Nephron (organoid): ENCODE results near the gene ALDOA.
A peak's percentile ranks its signal among the peaks of the same experiment; 100 is the strongest.

Experiments
- H3K27ac Mint-ChIP-seq, 3 experiments: 2 replicates each; pipeline ENCODE4 v1.8.0; 2020; ENCODE audit warnings: mixed read lengths in 3 of 3, mild to moderate bottlenecking in 2 of 3, moderate library complexity in 1 of 3
- H3K27me3 Mint-ChIP-seq: 2 replicates; pipeline ENCODE4 v1.8.0; 2021; ENCODE audit warnings: low read depth, mild to moderate bottlenecking, moderate library complexity, mixed read lengths
- H3K36me3 Mint-ChIP-seq: 2 replicates; pipeline ENCODE4 v1.8.0; 2020; ENCODE audit warnings: low read depth, mixed read lengths
- H3K4me1 Mint-ChIP-seq: 2 replicates; pipeline ENCODE4 v1.8.0; 2020; ENCODE audit warnings: mixed read lengths
- H3K4me3 Mint-ChIP-seq, 3 experiments: 2 replicates each; pipeline ENCODE4 v1.8.0; 2020; ENCODE audit warnings: mild to moderate bottlenecking in 3 of 3, mixed read lengths in 3 of 3, moderate library complexity in 2 of 3
- H3K9me3 Mint-ChIP-seq: 2 replicates; pipeline ENCODE4 v1.8.0; 2020; ENCODE audit warnings: mixed read lengths
- TF ChIP-seq, protein P1 (sequence below), 3 experiments: fragments of 200-600 bp; sonication (generic); IDR thresholded peaks; one replicate each; pipeline ENCODE4 v1.5.0; 2021; ENCODE audit warnings: antibody characterized with exemption in 3 of 3; ENCODE audit not compliant: unreplicated experiment in 3 of 3

Gene ALDOA

DNA sequence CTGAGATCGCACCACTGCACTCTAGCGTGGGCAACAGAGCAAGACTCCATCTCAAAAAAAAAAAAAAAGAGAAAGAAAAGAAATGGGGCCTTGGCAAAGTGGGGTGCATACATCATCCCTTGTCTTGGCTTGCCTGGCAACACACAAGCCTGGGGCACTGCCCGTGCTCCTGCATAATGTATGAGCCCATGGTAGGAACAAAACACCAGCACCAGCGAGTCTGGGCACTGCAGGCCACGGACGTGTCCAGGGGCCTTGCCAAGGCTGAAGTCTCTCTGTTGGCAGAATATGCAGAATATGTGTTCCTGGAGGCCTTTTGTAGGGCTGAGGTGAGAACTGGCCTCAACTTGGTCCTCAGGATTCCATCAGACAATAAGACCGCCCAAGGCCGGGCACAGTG lies 15.7 kb upstream of the ALDOA start:
- no peaks in the 10 kb centered on the region for H3K9me3 Mint-ChIP-seq
- H3K27me3 Mint-ChIP-seq, result peaks cover 5% of the 10 kb centered on the region
- H3K27ac Mint-ChIP-seq, result no peak overlapping the region
- peak overlapping the region in 1 of 3 experiments; percentile 40 for H3K4me3 Mint-ChIP-seq
- H3K36me3 Mint-ChIP-seq, result no peaks in the 10 kb centered on the region
- TF ChIP-seq, protein P1, sequence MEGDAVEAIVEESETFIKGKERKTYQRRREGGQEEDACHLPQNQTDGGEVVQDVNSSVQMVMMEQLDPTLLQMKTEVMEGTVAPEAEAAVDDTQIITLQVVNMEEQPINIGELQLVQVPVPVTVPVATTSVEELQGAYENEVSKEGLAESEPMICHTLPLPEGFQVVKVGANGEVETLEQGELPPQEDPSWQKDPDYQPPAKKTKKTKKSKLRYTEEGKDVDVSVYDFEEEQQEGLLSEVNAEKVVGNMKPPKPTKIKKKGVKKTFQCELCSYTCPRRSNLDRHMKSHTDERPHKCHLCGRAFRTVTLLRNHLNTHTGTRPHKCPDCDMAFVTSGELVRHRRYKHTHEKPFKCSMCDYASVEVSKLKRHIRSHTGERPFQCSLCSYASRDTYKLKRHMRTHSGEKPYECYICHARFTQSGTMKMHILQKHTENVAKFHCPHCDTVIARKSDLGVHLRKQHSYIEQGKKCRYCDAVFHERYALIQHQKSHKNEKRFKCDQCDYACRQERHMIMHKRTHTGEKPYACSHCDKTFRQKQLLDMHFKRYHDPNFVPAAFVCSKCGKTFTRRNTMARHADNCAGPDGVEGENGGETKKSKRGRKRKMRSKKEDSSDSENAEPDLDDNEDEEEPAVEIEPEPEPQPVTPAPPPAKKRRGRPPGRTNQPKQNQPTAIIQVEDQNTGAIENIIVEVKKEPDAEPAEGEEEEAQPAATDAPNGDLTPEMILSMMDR (IDR thresholded peaks at IDR 0.05; ENCODE audit: unreplicated experiment in 3 of 3), result no peak
- H3K4me1 Mint-ChIP-seq, result peaks cover 22% of the 10 kb centered on the region

DNA sequence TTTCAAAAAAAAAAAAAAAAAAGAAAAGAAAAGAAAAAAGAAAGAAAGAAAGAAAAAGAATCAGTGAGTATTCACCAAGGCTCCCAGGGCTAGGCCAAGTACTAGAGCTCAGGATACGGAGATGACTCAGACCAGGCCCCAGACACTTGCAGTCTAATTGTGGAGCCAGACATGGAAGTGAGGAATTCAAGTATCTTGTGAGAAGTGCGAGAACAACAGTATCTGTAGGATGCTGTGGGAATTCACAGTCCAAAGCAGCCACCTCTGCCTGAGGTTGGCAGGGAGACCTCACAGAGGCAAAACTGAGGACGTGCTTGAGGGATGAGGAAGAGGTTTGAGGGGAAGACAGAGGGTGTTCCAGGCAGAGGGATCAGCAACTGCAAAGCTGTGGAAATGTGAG lies 14.0 kb upstream of the ALDOA start:
- H3K9me3 Mint-ChIP-seq, result no peaks in the 10 kb centered on the region
- peak overlapping the region; percentile 85 to 92 (median 90) for H3K4me3 Mint-ChIP-seq
- H3K27me3 Mint-ChIP-seq, result peaks cover 5% of the 10 kb centered on the region
- peaks cover 26% of the 10 kb centered on the region for H3K4me1 Mint-ChIP-seq
- TF ChIP-seq, protein P1 (IDR thresholded peaks at IDR 0.05; ENCODE audit: unreplicated experiment in 3 of 3), result no peak
- peak overlapping the region; percentile 36 to 82 (median 53) for H3K27ac Mint-ChIP-seq
- no peaks in the 10 kb centered on the region for H3K36me3 Mint-ChIP-seq

DNA sequence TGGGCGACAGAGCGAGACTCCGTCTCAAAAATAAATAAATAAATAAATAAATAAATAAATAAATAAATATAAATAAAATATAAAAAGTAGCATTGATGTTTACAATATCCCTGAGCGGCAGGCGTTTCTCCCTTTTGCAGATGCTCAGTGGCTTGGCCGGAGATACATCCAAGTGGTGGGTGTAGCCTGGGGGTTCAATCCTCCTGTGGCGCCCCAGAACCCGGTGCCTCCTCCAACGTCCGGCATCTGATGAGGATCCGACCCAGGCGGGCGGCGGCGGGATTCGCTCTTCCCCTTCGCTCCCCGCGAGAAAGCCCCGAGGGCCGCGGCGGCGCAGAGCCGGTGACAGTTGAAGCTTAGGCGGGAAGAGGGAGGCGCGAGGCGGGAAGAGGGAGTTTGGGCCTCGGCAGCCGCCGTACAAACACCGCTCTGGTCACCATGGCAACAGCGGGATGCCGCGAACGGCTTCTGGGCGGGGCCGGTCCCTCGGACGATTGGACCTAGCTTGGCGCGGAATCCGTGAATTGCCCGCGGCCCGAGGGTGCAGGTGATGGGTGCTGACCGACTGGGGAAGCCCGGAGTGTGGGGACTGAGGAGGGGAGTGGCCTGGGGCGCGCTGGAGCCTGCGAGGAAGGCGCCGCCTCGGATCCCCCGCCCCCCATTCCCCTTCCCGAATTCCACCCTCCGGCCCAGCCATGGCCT lies 12.7 kb upstream of the ALDOA start:
- Mint-ChIP-seq H3K4me3 (peak overlapping the region; percentile 89 to 95 (median 92)), H3K36me3 (no peaks in the 10 kb centered on the region), H3K27ac (peak overlapping the region; percentile 27 to 54 (median 41)), H3K4me1 (peaks cover 34% of the 10 kb centered on the region), H3K27me3 (no peaks in the 10 kb centered on the region), H3K9me3 (no peaks in the 10 kb centered on the region)
- TF ChIP-seq, protein P1 (IDR thresholded peaks at IDR 0.05; ENCODE audit: unreplicated experiment in 3 of 3), result no peak

DNA sequence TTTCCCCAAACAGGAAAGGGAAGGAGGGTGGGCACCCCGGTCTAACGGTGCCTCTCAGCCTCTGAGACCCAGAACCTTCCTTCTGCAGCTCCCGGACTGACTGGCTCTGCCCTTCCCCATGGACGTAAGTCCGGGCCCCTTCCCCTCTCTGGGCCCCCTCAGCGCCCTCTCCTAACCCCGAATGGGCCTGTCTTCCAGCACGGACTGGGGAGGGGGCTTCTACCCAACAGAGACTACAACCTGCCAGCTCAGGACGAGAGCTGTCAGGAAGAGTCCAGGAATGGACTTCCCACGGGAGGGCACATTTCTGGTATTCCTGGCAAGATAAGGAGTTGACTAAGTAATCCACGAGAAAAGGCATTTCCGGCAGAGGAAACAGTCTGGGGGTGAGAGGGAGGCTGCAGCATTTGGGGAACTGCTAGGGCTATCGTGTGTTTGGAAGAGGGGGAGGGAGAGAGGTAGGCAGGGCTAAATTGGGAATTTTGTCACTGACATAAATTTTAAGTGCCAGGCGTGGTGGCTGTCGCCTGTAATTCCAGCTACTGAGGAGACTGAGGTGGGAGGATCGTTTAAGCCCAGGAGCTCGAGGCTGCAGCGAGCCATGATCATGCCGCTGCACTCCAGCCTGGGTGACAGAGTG lies 12.1 kb upstream of the ALDOA start:
- no peaks in the 10 kb centered on the region for H3K36me3 Mint-ChIP-seq
- H3K4me1 Mint-ChIP-seq, result peaks cover 38% of the 10 kb centered on the region
- H3K27ac Mint-ChIP-seq, result peak overlapping the region; percentile 35 to 76 (median 48)
- peak overlapping the region; percentile 89 to 92 (median 89) for H3K4me3 Mint-ChIP-seq
- H3K9me3 Mint-ChIP-seq, result no peaks in the 10 kb centered on the region
- H3K27me3 Mint-ChIP-seq, result no peaks in the 10 kb centered on the region
- TF ChIP-seq, protein P1 (IDR thresholded peaks at IDR 0.05; ENCODE audit: unreplicated experiment in 3 of 3), result no peak

DNA sequence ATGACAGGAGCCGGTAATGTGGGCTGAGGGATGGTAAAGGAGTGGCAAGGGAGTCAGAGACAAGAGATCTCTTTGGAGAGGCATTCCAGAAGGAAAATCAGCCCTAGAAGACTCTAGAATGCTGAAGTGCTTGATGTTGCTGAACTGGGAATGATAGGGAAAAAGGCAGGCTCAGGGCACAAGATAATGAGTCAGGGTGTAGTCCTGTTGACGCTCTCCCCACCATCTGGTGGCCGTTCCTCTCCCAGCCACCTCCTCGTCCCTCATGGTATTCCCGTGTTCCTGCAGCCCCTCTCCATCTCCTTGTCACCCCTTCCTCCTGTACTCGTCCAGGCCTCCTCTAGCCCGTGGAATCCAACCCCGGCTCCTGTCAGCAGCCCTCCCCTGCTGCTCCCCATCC lies 11.1 kb upstream of the ALDOA start:
- Mint-ChIP-seq H3K27me3 (no peaks in the 10 kb centered on the region), H3K27ac (peak overlapping the region in 2 of 3 experiments; percentile 51), H3K36me3 (peaks cover 4% of the 10 kb centered on the region), H3K4me1 (peaks cover 43% of the 10 kb centered on the region), H3K9me3 (no peaks in the 10 kb centered on the region), H3K4me3 (peak overlapping the region; percentile 81 to 87 (median 84))
- TF ChIP-seq, protein P1 (IDR thresholded peaks at IDR 0.05; ENCODE audit: unreplicated experiment in 3 of 3), result no peak
